Left kidney (tissue), 2 donors: ENCODE measurements around the gene MAP4K4. TPM values are rescaled to one million over a fixed set of nuclear protein-coding genes. Genes with fewer than 3 reads are reported as not detected.

Source experiments
- DNase-seq: peaks from one replicate; pipeline ENCODE4 v3.0.0-alpha.2; 2013
- polyA plus RNA-seq: library from polyadenylated mRNA; unstranded; fragments of 120-200 nt; gene quantifications from one replicate; pipeline ENCODE4 v1.2.1, GENCODE V29; 2013; ENCODE audit not compliant: insufficient read length

The MAP4K4 gene
- polyA plus RNA-seq, 1 donor, result 88.4 TPM

- no peak for DNase-seq
These were observed 5.5 kb upstream of the MAP4K4 start for GRCh38 chr2:101692041-101692440.

GRCh38 chr2:101692766-101693165 lies 4.7 kb upstream of the MAP4K4 start:
- DNase-seq, result no peak

- DNase-seq, result no peak
These were observed 3.4 kb upstream of the MAP4K4 start for GRCh38 chr2:101693991-101694588.

GRCh38 chr2:101696272-101697123 lies 1.0 kb upstream of the MAP4K4 start:
- DNase-seq, result peak; percentile 40

- DNase-seq, result peak; percentile 42
These were observed 722 bp downstream of the MAP4K4 start for GRCh38 chr2:101698014-101698843.

- DNase-seq, result no peak
These were observed 1.6 kb downstream of the MAP4K4 start for GRCh38 chr2:101698844-101699754.

GRCh38 chr2:101699755-101700461 lies 2.4 kb downstream of the MAP4K4 start:
- peak; percentile 10 for DNase-seq

GRCh38 chr2:101704046-101704466 lies 6.5 kb downstream of the MAP4K4 start:
- no peak for DNase-seq

GRCh38 chr2:101704816-101705578 lies 7.5 kb downstream of the MAP4K4 start:
- no peak for DNase-seq

GRCh38 chr2:101706121-101706818 lies 8.8 kb downstream of the MAP4K4 start:
- DNase-seq, result no peak

GRCh38 chr2:101706819-101707177 lies 9.3 kb downstream of the MAP4K4 start:
- no peak for DNase-seq

- DNase-seq, result no peak
These were observed 12.5 kb downstream of the MAP4K4 start for GRCh38 chr2:101710036-101710435.

- no peak for DNase-seq
These were observed 13.2 kb downstream of the MAP4K4 start for GRCh38 chr2:101710471-101711318.

GRCh38 chr2:101714118-101714517 lies 16.6 kb downstream of the MAP4K4 start:
- no peak for DNase-seq

GRCh38 chr2:101717071-101717845 lies 19.8 kb downstream of the MAP4K4 start:
- no peak for DNase-seq

GRCh38 chr2:101718479-101718878 lies 21.0 kb downstream of the MAP4K4 start:
- DNase-seq, result no peak

- no peak for DNase-seq
These were observed 21.6 kb downstream of the MAP4K4 start for GRCh38 chr2:101718993-101719571.
